Retina (tissue), 1 donor: ENCODE results near the gene KCTD19.
A peak's percentile ranks its signal among the peaks of the same experiment; 100 is the strongest.

Source experiments
- DNase-seq: peaks from one replicate; pipeline ENCODE4 v3.0.0-alpha.2; 2016

The KCTD19 gene

GRCh38 chr16:67257486-67258160 lies 68.9 kb downstream of the KCTD19 start:
- DNase-seq: no peak

GRCh38 chr16:67256701-67257230 lies 69.8 kb downstream of the KCTD19 start:
- DNase-seq: no peak

DNA sequence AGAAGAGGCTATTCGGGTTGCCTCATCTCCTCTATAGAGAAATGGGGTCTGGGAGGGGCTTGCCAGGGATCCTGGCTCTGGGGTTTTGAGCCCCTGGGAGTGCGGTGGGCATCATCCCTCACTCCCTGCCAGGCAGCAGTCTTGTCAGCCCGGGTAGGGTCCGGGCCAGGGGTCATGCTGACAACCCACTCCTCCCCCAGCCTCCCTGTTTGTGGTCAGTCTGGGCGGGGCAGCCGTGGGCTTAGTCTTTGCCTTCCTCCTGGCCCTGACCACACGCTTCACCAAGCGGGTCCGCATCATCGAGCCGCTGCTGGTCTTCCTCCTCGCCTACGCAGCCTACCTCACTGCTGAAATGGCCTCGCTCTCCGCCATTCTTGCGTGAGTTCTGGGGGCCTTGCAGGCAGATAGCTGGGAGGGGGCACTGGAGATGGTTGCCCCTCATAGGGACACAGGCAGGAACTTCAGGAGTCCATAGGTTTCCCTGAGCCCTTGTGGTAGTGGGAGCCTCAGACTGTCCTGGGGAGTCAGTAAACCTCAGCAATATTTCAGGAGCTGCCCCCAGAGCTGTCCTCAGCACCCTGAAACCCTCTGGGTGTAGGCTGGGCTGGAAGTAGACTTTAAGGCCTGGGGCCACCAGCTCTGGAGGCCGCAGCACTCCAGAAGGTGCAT lies 70.9 kb downstream of the KCTD19 start:
- no peak for DNase-seq

DNA sequence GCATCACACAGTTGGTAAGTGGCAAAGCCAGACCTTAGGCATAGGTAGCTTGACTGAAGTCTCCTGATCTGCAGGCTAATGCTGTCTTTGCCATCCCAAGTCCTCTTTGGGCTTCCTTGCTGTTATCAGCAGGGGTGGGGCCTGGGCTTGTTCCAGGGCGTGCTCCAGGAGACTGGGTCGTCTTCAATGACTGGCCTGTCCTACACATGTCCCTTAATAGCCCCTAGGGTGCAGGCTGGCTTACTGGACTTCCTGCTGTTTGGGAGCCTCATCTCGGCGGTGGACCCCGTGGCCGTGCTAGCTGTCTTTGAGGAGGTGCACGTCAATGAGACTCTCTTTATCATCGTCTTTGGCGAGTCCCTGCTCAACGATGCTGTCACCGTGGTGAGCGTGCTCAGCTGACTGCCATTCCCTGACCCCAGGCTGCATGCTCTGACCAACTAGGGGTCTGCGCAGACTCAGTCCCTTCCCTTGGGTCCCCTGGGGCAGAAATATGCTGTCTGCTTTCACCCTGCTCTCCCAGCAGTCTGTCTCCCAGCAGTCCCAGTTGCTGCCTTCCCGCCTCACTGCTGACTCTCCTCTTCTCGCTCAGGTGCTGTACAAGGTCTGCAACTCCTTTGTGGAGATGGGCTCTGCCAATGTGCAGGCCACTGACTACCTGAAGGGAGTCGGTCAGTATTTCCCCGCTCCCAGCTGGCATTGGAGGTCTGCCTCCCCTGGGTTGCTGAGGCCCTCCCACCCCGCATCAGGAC lies 71.6 kb downstream of the KCTD19 start:
- DNase-seq: peak; percentile 20

- no peak for DNase-seq
These were observed 73.7 kb downstream of the KCTD19 start for GRCh38 chr16:67252609-67253497.

DNA sequence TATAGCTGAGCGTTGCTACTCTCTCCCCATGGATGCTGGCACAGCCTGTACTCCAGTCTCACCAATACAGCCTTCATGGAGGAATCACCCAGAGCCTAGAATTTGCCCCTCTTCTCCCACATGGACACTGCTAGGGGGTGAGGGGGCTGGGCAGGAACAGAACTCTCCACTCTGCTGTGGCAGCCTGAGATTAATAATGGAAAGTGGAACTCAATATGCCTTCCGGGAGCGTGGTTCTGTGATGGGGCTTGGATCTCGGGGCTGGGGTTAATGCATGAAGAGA lies 76.6 kb downstream of the KCTD19 start:
- no peak for DNase-seq

DNA sequence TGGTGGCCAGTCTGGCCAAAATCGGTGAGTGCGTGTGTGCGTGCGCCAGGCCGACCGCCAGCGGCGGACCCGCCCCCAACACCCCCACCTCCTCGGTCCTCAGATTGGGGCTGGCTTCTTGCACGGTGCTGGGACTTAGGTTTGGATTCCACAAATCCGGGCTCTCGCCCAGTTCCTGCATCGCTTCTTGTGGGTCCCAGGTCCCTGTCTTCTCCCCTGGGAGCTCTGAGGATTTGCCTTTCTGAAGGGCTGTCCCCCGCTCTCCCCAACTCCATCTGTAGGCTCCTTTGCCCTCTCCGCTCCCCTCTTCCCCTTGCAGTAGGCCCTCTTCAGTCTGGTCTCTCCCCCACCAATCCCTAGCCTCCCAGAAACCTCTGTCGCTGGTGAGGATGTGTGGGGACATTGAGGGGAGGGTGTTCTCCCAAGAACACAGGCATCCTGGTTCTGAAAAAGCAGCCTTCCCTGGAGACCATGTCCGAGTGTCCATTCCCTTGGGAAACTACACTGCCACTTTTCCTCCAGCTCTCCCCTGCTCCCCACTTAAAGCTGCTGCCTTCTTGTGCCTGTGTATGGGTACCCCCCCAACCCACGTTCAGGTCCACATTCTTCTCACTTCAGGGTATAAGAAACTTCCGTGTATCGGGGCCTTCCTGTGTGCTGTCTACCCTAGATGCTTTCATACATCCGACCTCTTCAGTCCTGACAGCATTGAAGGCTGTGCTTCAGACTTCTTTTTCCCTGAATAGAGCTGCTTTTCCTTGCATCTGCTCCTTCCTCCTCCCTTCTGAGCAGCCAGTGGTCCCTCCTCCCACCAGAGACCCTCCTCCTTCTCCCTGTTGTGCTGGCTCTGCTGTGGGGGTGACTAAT lies 77.1 kb downstream of the KCTD19 start:
- DNase-seq: peak; percentile 25

GRCh38 chr16:67248401-67249177 lies 78.0 kb downstream of the KCTD19 start, which contains the start of gene SLC9A5:
Gene SLC9A5 (plus strand): TSS chr16:67248979. CDS start chr16:67249015, 36 bp downstream.
- peak; percentile 65 for DNase-seq

- peak; percentile 57 for DNase-seq
These were observed 78.5 kb downstream of the KCTD19 start for GRCh38 chr16:67248073-67248400.

- DNase-seq: peak; percentile 91
These were observed 79.1 kb downstream of the KCTD19 start, which contains the start of gene FHOD1 for GRCh38 chr16:67247192-67248072. Gene FHOD1 (minus strand): TSS chr16:67247481. CDS start chr16:67247410, 71 bp downstream.

GRCh38 chr16:67246756-67247191 lies 79.8 kb downstream of the KCTD19 start:
- DNase-seq: no peak

GRCh38 chr16:67246081-67246755 lies 80.3 kb downstream of the KCTD19 start:
- peak; percentile 96 for DNase-seq

DNA sequence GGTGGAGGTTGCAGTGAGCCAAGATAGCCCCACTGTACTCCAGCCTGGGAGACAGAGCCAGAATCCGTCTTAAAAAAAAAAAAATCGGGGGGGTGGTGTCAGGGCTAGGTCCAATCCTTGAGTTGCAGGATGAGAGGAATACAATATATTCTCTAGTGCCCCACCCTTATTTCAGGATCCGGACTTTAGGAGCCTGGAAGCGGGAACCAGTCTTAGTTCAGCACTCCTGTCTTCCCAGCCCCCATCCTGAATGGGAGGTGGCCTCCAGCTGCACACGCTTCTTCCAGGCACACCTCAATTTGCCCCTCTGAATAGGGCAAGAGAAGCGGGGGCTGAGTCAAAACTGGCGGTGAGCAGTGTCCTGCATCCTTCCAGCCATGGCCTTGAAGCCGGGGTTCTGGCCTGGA lies 80.9 kb downstream of the KCTD19 start:
- DNase-seq: no peak

GRCh38 chr16:67245186-67245585 lies 81.4 kb downstream of the KCTD19 start:
- DNase-seq: no peak

DNA sequence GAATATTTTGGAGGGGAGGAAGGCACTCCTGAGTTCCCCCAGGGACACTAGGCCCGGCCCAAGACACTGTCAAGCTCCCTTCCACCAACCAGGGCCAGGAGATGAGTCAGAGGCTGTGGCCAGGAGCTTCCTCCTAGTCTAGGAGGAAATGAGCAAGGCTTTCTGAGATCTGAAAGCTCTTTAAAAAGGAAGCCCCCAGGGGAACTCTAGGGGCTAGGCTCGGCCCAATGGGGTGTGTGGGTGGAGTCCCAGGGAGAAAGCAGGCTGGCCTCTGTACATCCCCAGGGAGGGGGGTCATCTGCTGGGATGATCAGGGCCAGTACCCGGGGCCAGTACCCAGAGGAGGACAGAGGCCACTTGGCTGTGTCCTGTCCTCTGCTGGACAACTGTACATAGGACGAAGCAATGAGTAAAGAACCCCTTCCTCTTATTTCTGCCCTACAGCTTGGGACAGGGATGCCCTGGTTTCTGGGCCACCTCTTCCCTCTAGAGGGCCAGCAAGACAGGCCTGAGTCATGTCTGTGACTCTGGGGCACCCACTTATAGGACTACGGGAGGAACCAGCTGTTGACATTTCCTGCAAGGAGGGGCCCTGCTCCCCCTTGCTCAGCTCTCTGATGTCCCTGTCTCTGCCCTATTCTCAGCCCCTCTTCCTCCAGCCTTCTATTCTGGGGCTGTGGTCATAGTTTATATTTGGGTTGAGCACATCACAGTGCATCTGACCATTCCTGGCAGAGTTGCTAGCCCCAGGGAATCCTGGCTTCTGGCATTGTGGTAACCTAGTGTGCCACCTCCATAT lies 82.0 kb downstream of the KCTD19 start:
- no peak for DNase-seq

- DNase-seq: no peak
These were observed 83.1 kb downstream of the KCTD19 start for GRCh38 chr16:67243481-67243880.

GRCh38 chr16:67242138-67242730 lies 84.3 kb downstream of the KCTD19 start:
- no peak for DNase-seq
